Esophagus muscularis mucosa (tissue), 4 donors: ENCODE data around the gene TLE2. TPM values are rescaled to one million over a fixed set of nuclear protein-coding genes. Genes with fewer than 3 reads are reported as not detected.
A peak's percentile ranks its signal among the peaks of the same experiment; 100 is the strongest.
"Not testable (repeated sequence)": the region's sequence is repeated elsewhere in the genome, so short reads cannot be mapped to it uniquely, and the experiment has no call there.

Source experiments
- DNase-seq: peaks from one replicate; pipeline ENCODE4 v3.0.0-alpha.2; 2017; ENCODE audit errors: extremely low spot score
- H3K27ac ChIP-seq, 4 donors: fragments of 200-600 bp; sonication (generic); replicated peaks in 1 of 4; 1 replicate in 3 of 4; 2 replicates in 1 of 4; pipeline ENCODE4 v1.5.1; 2016 to 2019; ENCODE audit warnings: mild to moderate bottlenecking in 1 of 4
- H3K27me3 ChIP-seq, 4 donors: fragments of 200-600 bp; sonication (generic); one replicate each; pipeline versions ENCODE4 v1.5.1 to v1.6.0; 2016 to 2019
- H3K36me3 ChIP-seq, 4 donors: fragments of 200-600 bp; sonication (generic); one replicate each; pipeline ENCODE4 v1.5.1; 2016 to 2019
- H3K4me1 ChIP-seq, 4 donors: fragments of 200-600 bp; sonication (generic); one replicate each; pipeline ENCODE4 v1.5.1; 2016 to 2019
- H3K4me3 ChIP-seq, 4 donors: fragments of 200-600 bp; sonication (generic); 1 replicate in 2 of 4; 2 replicates in 2 of 4; pipeline ENCODE4 v1.5.1; 2016 to 2019; ENCODE audit warnings: mild to moderate bottlenecking in 4 of 4, moderate library complexity in 1 of 4
- H3K9me3 ChIP-seq, 4 donors: fragments of 200-600 bp; sonication (generic); 1 replicate in 3 of 4; 2 replicates in 1 of 4; pipeline ENCODE4 v1.5.1; 2016 to 2019
- EP300 ChIP-seq: sonication (generic); formaldehyde crosslinking; IDR thresholded peaks from one replicate; pipeline ENCODE4 v1.6.1; 2017; ENCODE audit warnings: antibody characterized with exemption
- POLR2A ChIP-seq: fragments of 450-650 bp; IDR thresholded peaks from one replicate; pipeline ENCODE4 v1.6.1; 2017; ENCODE audit warnings: antibody characterized with exemption, moderate library complexity, mild to moderate bottlenecking, low read depth
- POLR2AphosphoS5 ChIP-seq, 2 donors: sonication (generic); formaldehyde crosslinking; IDR thresholded peaks; one replicate each; pipeline ENCODE4 v1.6.1; 2017; ENCODE audit warnings: antibody characterized with exemption in 2 of 2
- WGBS: methylation state at CpG from one replicate; pipeline ENCODE4 v1.1.5; 2018; 5-methylcytosine and 5-hydroxymethylcytosine counted together
- intact Hi-C: fragments of 100-400 bp; cut with DNase I; formaldehyde crosslinking; loops from one replicate; pipeline ENCODE4 v1.15.1; 2023
- total RNA-seq, 4 donors: library from RNA; depleted of rRNA; stranded (reverse); fragments of >200 nt; gene quantifications; one replicate each; pipeline versions ENCODE4 v1.1.0 to v1.2.1, GENCODE V29; 2016
- TF ChIP-seq, protein P1 (sequence below), 3 experiments: fragments of 200-600 bp in 2 of 3; fragments of 450-650 bp in 1 of 3; sonication (generic) in 2 of 3; IDR thresholded peaks; one replicate each; pipeline ENCODE4 v1.5.1; 2017 to 2019; ENCODE audit warnings: antibody characterized with exemption in 3 of 3, mild to moderate bottlenecking in 2 of 3, moderate library complexity in 1 of 3

Gene TLE2
- total RNA-seq, 4 donors from 2014 or later: 34.0 to 51.2 (median 44.1) TPM

GRCh38 chr19:2973229-2973628 lies 55.9 kb downstream of the TLE2 start:
- peak overlapping the region; percentile 81 to 88 (median 86) for H3K27ac ChIP-seq
- no peak overlapping the region for H3K4me3 ChIP-seq
- TF ChIP-seq, protein P1, sequence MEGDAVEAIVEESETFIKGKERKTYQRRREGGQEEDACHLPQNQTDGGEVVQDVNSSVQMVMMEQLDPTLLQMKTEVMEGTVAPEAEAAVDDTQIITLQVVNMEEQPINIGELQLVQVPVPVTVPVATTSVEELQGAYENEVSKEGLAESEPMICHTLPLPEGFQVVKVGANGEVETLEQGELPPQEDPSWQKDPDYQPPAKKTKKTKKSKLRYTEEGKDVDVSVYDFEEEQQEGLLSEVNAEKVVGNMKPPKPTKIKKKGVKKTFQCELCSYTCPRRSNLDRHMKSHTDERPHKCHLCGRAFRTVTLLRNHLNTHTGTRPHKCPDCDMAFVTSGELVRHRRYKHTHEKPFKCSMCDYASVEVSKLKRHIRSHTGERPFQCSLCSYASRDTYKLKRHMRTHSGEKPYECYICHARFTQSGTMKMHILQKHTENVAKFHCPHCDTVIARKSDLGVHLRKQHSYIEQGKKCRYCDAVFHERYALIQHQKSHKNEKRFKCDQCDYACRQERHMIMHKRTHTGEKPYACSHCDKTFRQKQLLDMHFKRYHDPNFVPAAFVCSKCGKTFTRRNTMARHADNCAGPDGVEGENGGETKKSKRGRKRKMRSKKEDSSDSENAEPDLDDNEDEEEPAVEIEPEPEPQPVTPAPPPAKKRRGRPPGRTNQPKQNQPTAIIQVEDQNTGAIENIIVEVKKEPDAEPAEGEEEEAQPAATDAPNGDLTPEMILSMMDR (IDR thresholded peaks at IDR 0.05): no peak
- no peak for TF ChIP-seq POLR2A
- TF ChIP-seq POLR2AphosphoS5 (IDR thresholded peaks at IDR 0.05): peak; percentile 79 to 85
- TF ChIP-seq EP300: peak; percentile 85
- DNase-seq: no peak
- H3K27me3 ChIP-seq: no peaks in the 10 kb centered on the region
- peaks cover 83 to 100% (median 100%) of the 10 kb centered on the region in 4 donors for H3K4me1 ChIP-seq
- intact Hi-C loops: no loop called here
- H3K36me3 ChIP-seq: no peaks in the 10 kb centered on the region
- H3K9me3 ChIP-seq: no peaks in the 10 kb centered on the region
- 53% methylated on average over 8 of the region's 8 CpGs for WGBS

DNA sequence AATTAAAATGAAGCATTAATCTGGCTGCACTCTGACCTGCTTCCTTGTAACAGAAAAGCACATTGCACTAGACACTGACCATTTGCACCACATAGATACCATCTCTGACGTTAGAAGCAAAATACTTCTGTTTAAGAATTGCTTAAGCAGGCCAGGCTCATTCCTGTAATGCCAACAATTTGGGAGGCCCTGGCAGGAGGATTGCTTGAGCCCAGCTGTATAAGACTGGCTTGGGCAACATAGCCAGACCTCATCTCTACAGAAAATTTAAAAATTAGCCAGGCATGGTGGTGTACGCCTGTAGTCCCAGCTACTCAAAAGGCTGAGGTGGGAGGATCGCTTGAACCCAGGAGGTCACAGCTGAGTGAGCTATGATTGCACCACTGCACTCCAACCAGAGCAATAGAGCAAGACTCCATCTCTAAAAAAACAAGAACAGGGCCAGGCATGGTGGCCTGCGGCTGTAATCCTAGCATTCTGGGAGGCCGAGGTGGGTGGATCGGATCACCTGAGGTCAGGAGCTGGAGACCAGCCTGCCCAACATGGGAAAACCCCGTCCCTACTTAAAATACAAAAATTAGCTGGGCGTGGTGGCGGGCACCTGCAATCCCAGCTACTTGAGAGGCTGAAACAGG lies 58.8 kb downstream of the TLE2 start:
- no peaks in the 10 kb centered on the region for H3K36me3 ChIP-seq
- 76% methylated on average over 9 of the region's 9 CpGs for whole genome bisulfite sequencing
- no peaks in the 10 kb centered on the region for H3K9me3 ChIP-seq
- intact Hi-C loops: no loop called here
- H3K27ac ChIP-seq: peak overlapping the region; percentile 81 to 88 (median 86)
- H3K27me3 ChIP-seq: no peaks in the 10 kb centered on the region
- peak in 1 of 2 donors; percentile 71 for TF ChIP-seq POLR2AphosphoS5 (IDR thresholded peaks at IDR 0.05)
- TF ChIP-seq EP300: no peak
- DNase-seq: no peak
- peaks cover 62 to 75% (median 73%) of the 10 kb centered on the region in 4 donors for H3K4me1 ChIP-seq
- no peak overlapping the region for H3K4me3 ChIP-seq

GRCh38 chr19:2969104-2969504 lies 60.0 kb downstream of the TLE2 start:
- TF ChIP-seq POLR2AphosphoS5 (IDR thresholded peaks at IDR 0.05) (peak; percentile 18 to 50), POLR2A (no peak), EP300 (no peak)
- TF ChIP-seq, protein P1 (IDR thresholded peaks at IDR 0.05): no peak
- Histone ChIP-seq H3K4me1 (peaks cover 50 to 63% (median 61%) of the 10 kb centered on the region in 4 donors), H3K27me3 (no peaks in the 10 kb centered on the region), H3K27ac (peak overlapping the region; percentile 81 to 88 (median 86)), H3K36me3 (no peaks in the 10 kb centered on the region), H3K9me3 (no peaks in the 10 kb centered on the region), H3K4me3 (no peak overlapping the region)
- no peak for DNase-seq
- intact Hi-C loops: no loop called here
- 33% methylated on average over 5 of the region's 5 CpGs for WGBS

GRCh38 chr19:2967972-2968371 lies 61.1 kb downstream of the TLE2 start:
- DNase-seq: no peak
- Histone ChIP-seq H3K4me1 (peaks cover 42 to 51% (median 49%) of the 10 kb centered on the region in 4 donors), H3K36me3 (no peaks in the 10 kb centered on the region), H3K27ac (no peak overlapping the region), H3K4me3 (no peak overlapping the region), H3K9me3 (no peaks in the 10 kb centered on the region), H3K27me3 (no peaks in the 10 kb centered on the region)
- TF ChIP-seq POLR2AphosphoS5 (IDR thresholded peaks at IDR 0.05) (no peak), POLR2A (no peak), EP300 (no peak)
- TF ChIP-seq, protein P1 (IDR thresholded peaks at IDR 0.05): no peak
- 82% methylated on average over 8 of the region's 8 CpGs for WGBS
- intact Hi-C loops: no loop called here

GRCh38 chr19:2964874-2965273 lies 64.2 kb downstream of the TLE2 start:
- peaks cover 19 to 25% (median 24%) of the 10 kb centered on the region in 4 donors for H3K4me1 ChIP-seq
- intact Hi-C loops: loop anchor here (5.0 kb wide), 2 partner anchors 92 to 142 kb away; no protein-coding TSS in a partner anchor
- WGBS: 97% methylated on average over 5 of the region's 5 CpGs
- no peak overlapping the region for H3K4me3 ChIP-seq
- no peak overlapping the region for H3K27ac ChIP-seq
- no peaks in the 10 kb centered on the region for H3K36me3 ChIP-seq
- H3K9me3 ChIP-seq: no peaks in the 10 kb centered on the region
- no peak for TF ChIP-seq POLR2A
- TF ChIP-seq EP300: no peak
- TF ChIP-seq, protein P1 (IDR thresholded peaks at IDR 0.05): no peak
- TF ChIP-seq POLR2AphosphoS5 (IDR thresholded peaks at IDR 0.05): no peak
- no peak for DNase-seq
- H3K27me3 ChIP-seq: no peaks in the 10 kb centered on the region

DNA sequence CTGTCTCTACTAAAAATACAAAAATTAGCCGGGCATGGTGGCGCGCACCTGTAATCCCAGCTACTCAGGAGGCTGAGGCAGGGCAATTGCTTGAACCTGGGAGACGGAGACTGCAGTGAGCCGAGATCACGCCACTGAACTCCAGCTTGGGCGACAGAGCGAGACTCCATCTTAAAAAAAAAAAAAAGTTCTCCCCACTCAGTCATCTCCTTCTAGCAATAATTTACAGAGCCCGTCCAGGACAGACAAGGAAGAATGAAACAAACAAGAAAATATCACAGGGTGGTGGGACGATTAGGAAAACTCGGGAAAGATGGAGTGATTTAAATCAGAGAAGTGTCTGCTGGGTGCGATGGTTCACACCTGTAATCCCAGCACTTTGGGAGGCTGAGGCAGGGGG lies 65.4 kb downstream of the TLE2 start:
- H3K36me3 ChIP-seq, H3K27ac ChIP-seq, DNase-seq, H3K27me3 ChIP-seq, H3K4me3 ChIP-seq, H3K9me3 ChIP-seq: not testable (repeated sequence)
- intact Hi-C loops: loop anchor here (5.0 kb wide), 2 partner anchors 94 to 144 kb away; no protein-coding TSS in a partner anchor
- WGBS: 86% methylated on average over 12 of the region's 12 CpGs
- H3K4me1 ChIP-seq: peaks cover 9 to 13% (median 12%) of the 10 kb centered on the region in 4 donors
